ENCODE results near the gene MED25. TPM values are rescaled to one million over a fixed set of nuclear protein-coding genes. Genes with fewer than 3 reads are reported as not detected.

Gene MED25
- total RNA-seq, 1 experiment from 2014 or later = 47.5 TPM

- no peaks in the 10 kb centered on the region for H3K9me3 ChIP-seq (ENCODE audit: low read length)
These were observed 35.6 kb upstream of the MED25 start for GRCh38 chr19:49782515-49782914.

GRCh38 chr19:49786376-49786820 lies 31.7 kb upstream of the MED25 start:
- Histone ChIP-seq H3K79me2 (ENCODE audit: low read length) (0 out of 2 replicates have a peak, but pooled peaks cover 3% of the 10 kb centered on the region), H3K4me3 (ENCODE audit: low read length) (no peak overlapping the region), H3K9me2 (replicated peaks; ENCODE audit: low read length) (no peaks in the 10 kb centered on the region), H3K27me3 (ENCODE audit: low read length) (no peaks in the 10 kb centered on the region), H3K9ac (ENCODE audit: low read length) (no peak overlapping the region), H3K4me1 (ENCODE audit: insufficient read depth, low read length) (peaks cover 11% of the 10 kb centered on the region), H3K9me3 (ENCODE audit: low read length) (no peaks in the 10 kb centered on the region), H4K20me1 (ENCODE audit: low read length) (no peaks in the 10 kb centered on the region), H2AFZ (ENCODE audit: low read length) (no peak overlapping the region), H3K27ac (ENCODE audit: low read length) (peak overlapping the region; percentile 13), H3K4me2 (ENCODE audit: low read length) (peak overlapping the region; percentile 58), H3K36me3 (ENCODE audit: low read depth, low read length) (peaks cover 25% of the 10 kb centered on the region; the same call in 1 of the 2 replicates), H3F3A (ENCODE audit: low read length, unreplicated experiment) (no peaks in the 10 kb centered on the region)
- intact Hi-C loops (cut with micrococcal nuclease) = no loop called here
- ChIA-PET POLR2A (ENCODE audit: unreplicated experiment) (no interaction called here), CTCF (interaction anchor here (1.0 to 1.1 kb wide), 2 partner anchors 33 to 83 kb away, joined by 3 read pairs; no protein-coding TSS in a partner anchor)
- ATAC-seq (peak; percentile 91), DNase-seq (peak; percentile 70)
- BruUV-seq (replicated peaks) = no TSS peak
- TF ChIP-seq CTCF (conservative IDR thresholded peaks at IDR 0.05; ENCODE audit: low read depth, low read length) (no peak), EZH2 (IDR thresholded peaks at IDR 0.05; ENCODE audit: low read length, unreplicated experiment) (no peak), EZH2phosphoT487 (IDR thresholded peaks at IDR 0.05; ENCODE audit: borderline replicate concordance, low read length) (no peak)

More at GRCh38 chr19:49782515-49782914, 35.6 kb upstream of the MED25 start:
- BruUV-seq (replicated peaks) = no TSS peak
- Histone ChIP-seq H3K9me2 (replicated peaks; ENCODE audit: low read length) (no peaks in the 10 kb centered on the region), H3F3A (ENCODE audit: low read length, unreplicated experiment) (no peaks in the 10 kb centered on the region), H4K20me1 (ENCODE audit: low read length) (no peaks in the 10 kb centered on the region), H3K36me3 (ENCODE audit: low read depth, low read length) (peaks cover 15% of the 10 kb centered on the region; the same call in 1 of the 2 replicates), H3K4me2 (ENCODE audit: low read length) (no peak overlapping the region), H3K27me3 (ENCODE audit: low read length) (no peaks in the 10 kb centered on the region), H3K27ac (ENCODE audit: low read length) (no peak overlapping the region), H3K4me3 (ENCODE audit: low read length) (no peak overlapping the region), H3K4me1 (ENCODE audit: insufficient read depth, low read length) (peaks cover 11% of the 10 kb centered on the region), H3K9ac (ENCODE audit: low read length) (no peak overlapping the region), H3K79me2 (ENCODE audit: low read length) (no peaks in the 10 kb centered on the region), H2AFZ (ENCODE audit: low read length) (no peak overlapping the region)
- intact Hi-C loops (cut with micrococcal nuclease) = no loop called here
- CTCF ChIA-PET = no interaction called here
- DNase-seq (no peak), ATAC-seq (no peak)
- TF ChIP-seq CTCF (conservative IDR thresholded peaks at IDR 0.05; ENCODE audit: low read depth, low read length) = no peak
- no peak for TF ChIP-seq EZH2phosphoT487 (IDR thresholded peaks at IDR 0.05; ENCODE audit: borderline replicate concordance, low read length)
- no peak for TF ChIP-seq EZH2 (IDR thresholded peaks at IDR 0.05; ENCODE audit: low read length, unreplicated experiment)
- POLR2A ChIA-PET (ENCODE audit: unreplicated experiment) = no interaction called here

GRCh38 chr19:49787746-49788145 lies 30.3 kb upstream of the MED25 start:
- no peak overlapping the region for H2AFZ ChIP-seq (ENCODE audit: low read length)

More at GRCh38 chr19:49787746-49788145, 30.3 kb upstream of the MED25 start:
- no peaks in the 10 kb centered on the region for H3K27me3 ChIP-seq (ENCODE audit: low read length)
- peaks cover 25% of the 10 kb centered on the region for H3K36me3 ChIP-seq (ENCODE audit: low read depth, low read length)
- H3F3A ChIP-seq (ENCODE audit: low read length, unreplicated experiment) = no peaks in the 10 kb centered on the region
- ATAC-seq (no peak), DNase-seq (no peak)
- 0 out of 2 replicates have a peak, but pooled peaks cover 3% of the 10 kb centered on the region for H3K79me2 ChIP-seq (ENCODE audit: low read length)
- H3K4me2 ChIP-seq (ENCODE audit: low read length) = no peak overlapping the region
- H3K9ac ChIP-seq (ENCODE audit: low read length) = no peak overlapping the region
- H3K27ac ChIP-seq (ENCODE audit: low read length) = no peak overlapping the region
- H3K9me2 ChIP-seq (replicated peaks; ENCODE audit: low read length) = no peaks in the 10 kb centered on the region
- POLR2A ChIA-PET (ENCODE audit: unreplicated experiment) = no interaction called here
- H3K4me3 ChIP-seq (ENCODE audit: low read length) = no peak overlapping the region
- no peaks in the 10 kb centered on the region for H4K20me1 ChIP-seq (ENCODE audit: low read length)
- CTCF ChIA-PET = interaction anchor here (0.6 kb wide), 1 partner anchor 60 kb away, joined by 5 read pairs; no protein-coding TSS in a partner anchor
- TF ChIP-seq EZH2phosphoT487 (IDR thresholded peaks at IDR 0.05; ENCODE audit: borderline replicate concordance, low read length) (no peak), EZH2 (IDR thresholded peaks at IDR 0.05; ENCODE audit: low read length, unreplicated experiment) (no peak), CTCF (conservative IDR thresholded peaks at IDR 0.05; ENCODE audit: low read depth, low read length) (no peak)
- H3K4me1 ChIP-seq (ENCODE audit: insufficient read depth, low read length) = peaks cover 11% of the 10 kb centered on the region
- BruUV-seq (replicated peaks) = no TSS peak
- intact Hi-C loops (cut with micrococcal nuclease) = no loop called here
- H3K9me3 ChIP-seq (ENCODE audit: low read length) = no peaks in the 10 kb centered on the region
